T1000 (cell line): Measurements from ENCODE around the gene CCDC30.
"Not testable (repeated sequence)": the region's sequence is repeated elsewhere in the genome, so short reads cannot be mapped to it uniquely, and the experiment has no call there.

ENCODE experiments used
- DNase-seq: peaks from one replicate; lab custom pipeline; 2025; ENCODE audit warnings: mixed read lengths; lab: John Stamatoyannopoulos, UW

CCDC30 gene

DNA sequence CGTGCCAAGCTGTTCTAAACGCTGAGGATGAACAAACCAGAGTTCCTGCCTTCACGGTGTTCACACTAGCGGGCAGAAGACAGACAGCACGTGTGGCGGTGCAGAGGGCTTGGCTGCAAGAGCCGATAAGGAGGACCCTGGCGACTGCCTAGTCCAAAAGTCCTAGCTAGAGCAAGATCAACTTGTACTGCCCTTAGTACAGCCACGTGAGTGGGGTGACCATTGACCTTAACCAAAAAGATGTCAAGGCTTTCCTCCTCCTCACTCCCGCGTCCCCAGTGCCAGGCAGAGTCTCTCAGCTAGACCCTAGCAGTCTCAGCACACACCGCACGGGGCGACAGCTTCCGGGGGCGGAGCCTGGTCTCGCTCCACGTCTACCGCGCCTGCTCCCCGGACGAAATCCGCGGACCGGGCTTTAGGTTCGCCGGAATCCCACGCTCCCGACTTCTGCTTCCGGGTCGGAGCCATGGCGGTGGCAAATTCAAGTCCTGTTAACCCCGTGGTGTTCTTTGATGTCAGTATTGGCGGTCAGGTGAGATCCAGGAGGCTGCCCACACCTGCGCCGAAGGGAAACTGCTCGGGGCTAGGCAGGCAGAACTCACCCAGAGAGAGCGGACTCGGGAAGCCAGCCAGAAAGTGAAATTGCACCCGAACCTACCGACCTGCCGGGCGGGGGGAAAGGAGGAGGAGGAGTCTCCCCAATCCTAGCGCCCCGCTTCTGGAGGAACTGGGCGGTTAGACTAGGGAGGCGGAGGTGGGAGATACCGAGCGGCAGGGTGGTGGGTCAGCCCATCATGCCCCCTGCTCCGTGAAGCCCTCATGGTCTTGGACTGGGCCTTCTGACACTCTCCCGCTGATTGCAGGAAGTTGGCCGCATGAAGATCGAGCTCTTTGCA is 195.1 kb downstream of the CCDC30 start, which contains the start of gene PPIH:
Gene PPIH (plus strand): TSS at position 443 of the 896 bp plus-strand sequence. CDS start 24 bp downstream, at position 467.
- peak; percentile 86 for DNase-seq

- DNase-seq: peak; percentile 10
These were observed 195.8 kb downstream of the CCDC30 start for GRCh38 chr1:42658877-42659337.

GRCh38 chr1:42660907-42661500 is 197.9 kb downstream of the CCDC30 start:
- no peak for DNase-seq

DNA sequence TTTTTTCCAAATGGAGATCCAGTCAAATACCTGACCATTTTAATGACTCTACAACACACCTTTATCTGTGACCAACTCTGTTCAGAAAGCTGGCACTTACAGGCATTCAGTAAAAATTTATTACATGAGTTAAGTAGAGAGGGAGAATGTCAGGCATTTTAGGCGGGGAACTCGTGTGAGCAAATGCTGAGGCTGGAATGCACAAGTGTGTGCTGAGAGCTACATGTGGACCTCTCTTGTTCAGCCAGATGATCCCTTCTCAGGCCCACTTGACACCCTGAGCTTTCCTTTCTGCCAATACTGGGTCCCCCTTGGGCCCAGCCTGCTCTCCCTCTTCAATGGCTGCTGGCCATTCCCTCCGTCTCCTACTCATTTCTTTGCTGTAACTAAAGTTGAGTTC is 206.8 kb downstream of the CCDC30 start:
- DNase-seq: no peak

GRCh38 chr1:42670425-42670824 is 207.3 kb downstream of the CCDC30 start:
- DNase-seq: no peak

GRCh38 chr1:42674214-42674613 is 211.1 kb downstream of the CCDC30 start:
- no peak for DNase-seq

GRCh38 chr1:42674682-42675081 is 211.6 kb downstream of the CCDC30 start:
- DNase-seq: no peak

- DNase-seq: no peak
These were observed 212.4 kb downstream of the CCDC30 start for GRCh38 chr1:42675467-42675866.

DNA sequence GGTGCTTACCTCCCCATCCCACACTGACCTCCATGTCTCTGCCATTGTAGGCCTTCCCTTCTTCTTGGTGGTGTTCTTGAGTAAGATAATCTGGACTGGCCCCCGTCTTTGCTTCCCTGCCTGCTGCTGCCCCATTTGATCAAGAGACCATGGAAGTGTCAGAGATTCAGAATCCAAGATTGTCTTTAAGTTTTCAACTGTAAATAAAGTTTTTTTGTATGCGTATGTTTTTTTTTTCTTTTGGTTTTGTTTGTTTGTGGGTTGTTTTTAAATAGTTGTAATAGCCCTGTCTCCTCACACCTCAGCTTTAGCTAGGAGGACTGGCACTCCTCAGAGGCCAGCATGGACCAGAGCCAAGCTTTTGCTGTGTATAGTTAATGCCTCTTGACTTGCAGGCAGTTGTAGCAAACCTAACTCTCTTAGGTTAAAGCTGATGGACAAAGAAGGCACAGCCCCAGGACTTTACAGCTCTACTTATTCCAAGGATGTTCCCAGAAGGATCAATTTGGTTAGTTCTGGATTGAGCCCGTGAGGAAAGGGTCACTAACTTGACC is 213.5 kb downstream of the CCDC30 start:
- DNase-seq: no peak

- no peak for DNase-seq
These were observed 216.4 kb downstream of the CCDC30 start for GRCh38 chr1:42679364-42679983.

DNA sequence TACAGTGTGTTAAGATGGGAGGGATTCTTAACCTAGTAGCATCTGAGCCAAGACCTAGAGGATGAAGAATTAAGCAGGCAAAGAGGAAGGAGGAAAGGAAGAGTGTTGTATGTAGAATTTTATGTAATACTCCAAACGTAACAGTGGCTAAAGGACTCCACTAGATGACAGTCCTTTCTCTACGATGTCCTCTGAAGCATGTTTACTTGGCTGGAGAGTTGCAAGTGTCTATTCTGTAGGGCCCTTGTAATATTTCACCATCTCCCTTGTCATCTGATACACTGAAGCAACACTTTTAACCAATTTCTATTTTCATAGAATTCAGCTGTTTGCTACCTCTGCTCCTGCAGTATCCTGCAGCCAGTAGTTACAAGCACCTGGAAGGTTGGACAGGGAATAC is 217.0 kb downstream of the CCDC30 start:
- no peak for DNase-seq

DNA sequence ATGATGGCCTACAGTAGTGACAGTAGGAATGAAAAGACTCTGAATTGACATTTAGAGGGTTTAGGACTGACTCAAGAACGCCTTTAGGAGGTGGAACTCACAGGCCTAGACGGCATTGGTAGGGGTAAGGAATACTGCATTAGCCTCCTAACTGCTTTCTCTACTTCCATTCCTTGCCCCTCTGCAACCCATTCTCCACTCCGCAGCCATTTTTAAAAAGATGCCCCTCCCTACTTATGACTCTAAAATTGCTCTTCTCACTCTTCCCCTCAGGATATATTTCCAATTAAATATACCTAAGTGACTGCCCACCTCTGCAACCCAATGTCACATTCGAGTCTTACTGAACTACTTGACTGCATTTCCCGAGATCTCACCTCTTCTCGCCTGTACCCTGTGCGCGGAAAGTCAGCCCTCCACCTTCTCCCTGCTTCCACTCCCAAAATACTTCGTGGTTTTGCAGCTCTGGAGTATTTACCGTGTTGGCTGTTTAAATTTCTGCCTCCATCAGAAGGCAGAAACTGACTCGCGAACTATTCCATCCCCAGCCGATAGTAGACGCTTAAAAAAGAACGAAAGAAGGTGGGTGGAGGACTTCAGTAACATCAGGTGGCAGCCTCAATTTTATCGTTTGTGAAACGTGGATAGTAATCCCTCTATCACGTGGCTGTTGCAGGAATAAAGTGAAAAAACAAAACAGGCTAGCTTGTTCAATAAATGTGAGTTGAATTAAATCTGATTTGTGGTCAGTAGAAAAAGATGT is 218.0 kb downstream of the CCDC30 start:
- no peak for DNase-seq

DNA sequence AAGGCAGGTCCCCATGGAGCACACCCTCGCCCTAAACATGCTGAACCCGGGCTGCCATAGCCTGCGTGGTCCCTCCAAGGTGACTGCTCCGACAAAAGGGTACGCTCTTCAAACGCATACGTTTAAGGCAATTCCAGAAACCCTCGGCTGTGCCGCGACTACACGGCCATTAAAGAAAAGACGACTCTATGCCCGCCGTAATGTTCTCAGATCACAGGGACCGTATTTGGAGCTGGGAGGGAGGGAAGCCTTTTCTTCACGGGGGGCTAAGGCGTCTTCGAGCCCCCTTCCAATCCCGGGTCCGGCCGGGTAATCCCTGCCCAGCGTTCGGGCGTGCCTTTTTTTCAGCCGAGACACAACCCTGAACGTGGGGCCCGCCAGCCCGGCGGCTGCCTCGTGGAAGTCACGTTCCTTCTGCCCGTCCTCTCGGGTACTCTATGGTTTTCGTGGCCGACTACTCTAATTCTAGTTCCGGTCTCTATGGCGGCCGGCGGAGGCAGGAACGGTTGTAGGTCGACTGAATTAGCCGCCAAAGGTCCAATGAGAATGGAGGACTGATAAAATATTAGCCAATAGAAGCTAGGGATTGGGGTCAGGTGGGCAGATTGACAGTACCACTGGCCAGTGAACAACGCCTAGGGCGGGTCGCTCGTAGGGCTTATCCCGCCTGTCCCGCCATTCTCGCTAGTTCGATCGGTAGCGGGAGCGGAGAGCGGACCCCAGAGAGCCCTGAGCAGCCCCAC is 218.8 kb downstream of the CCDC30 start, which contains the start of gene YBX1:
Gene YBX1 (plus strand): TSS at position 678 of the 743 bp plus-strand sequence. CDS start 148 bp downstream, outside the sequence.
- peak; percentile 98 for DNase-seq

- DNase-seq: not testable (repeated sequence)
These were observed 219.3 kb downstream of the CCDC30 start for GRCh38 chr1:42682484-42682738.

GRCh38 chr1:42682739-42683531 is 219.8 kb downstream of the CCDC30 start:
- no peak for DNase-seq

- DNase-seq: no peak
These were observed 221.1 kb downstream of the CCDC30 start for GRCh38 chr1:42684139-42684538.

DNA sequence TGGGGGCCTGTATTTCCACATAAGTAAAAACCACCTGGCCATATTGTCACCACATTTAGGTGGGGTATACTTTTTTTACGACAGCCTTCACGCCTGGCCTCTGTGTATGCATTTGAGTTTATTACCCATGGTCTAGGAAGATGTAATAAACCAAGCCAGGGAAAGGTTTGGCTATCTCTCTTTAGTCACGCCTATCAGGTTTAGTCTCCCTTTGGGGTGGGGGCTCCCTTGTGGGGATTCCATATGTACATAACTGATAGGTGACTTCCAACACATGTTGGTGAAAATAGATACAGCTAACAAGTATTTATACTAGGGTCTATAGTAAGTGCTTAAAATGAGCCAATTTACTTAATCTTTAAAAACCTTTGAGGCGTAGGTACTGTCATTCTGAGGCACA is 223.3 kb downstream of the CCDC30 start:
- no peak for DNase-seq

DNA sequence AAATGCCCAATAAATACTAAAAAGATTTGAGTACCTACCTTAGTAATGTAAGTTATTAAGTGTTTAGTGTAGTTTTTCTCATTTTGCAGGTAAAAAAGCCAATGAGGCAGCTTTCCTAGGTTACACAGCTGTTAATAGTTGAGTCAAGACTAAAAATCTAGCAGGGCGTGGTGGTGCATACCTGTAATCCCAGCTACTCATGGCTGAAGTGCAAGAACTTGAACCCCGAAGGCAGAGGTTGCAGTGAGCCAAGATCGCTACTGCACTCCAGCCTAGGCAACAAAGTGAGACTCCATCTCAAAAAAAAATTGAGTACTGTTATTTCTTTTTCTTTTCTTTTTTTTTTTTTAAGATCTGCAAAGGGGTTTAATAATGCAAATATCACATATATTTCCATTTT is 226.8 kb downstream of the CCDC30 start:
- no peak for DNase-seq

DNA sequence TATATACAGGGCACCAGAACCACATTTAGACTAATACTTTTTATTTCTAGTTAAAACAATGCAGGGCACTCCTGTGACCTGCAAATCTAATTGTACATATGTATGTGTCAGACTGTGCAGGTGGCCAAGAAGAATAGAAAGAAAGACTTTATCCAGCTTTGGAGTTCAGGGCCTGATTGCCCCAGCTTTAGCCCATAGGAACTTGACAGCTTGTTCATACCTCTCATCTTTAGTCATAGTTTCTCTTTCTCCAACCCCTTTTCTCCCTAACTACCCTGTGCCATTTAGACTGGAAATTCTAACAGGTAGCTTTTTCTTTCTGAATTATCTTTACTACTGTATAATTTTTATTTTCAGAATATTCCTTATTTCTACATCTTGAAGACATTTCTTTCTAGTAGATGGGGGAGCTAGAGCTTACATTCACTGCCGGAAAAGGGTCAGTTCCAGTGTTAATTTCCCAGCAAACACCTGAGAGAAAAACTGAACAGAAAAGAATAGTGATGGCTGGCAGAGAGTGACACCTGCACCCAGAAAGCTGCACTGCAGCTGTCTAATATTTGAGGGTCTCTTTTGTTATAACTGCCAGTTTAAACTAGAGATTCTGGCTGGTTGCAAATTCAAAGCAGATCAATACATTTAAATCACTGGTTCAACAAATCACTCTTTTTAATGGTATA is 227.5 kb downstream of the CCDC30 start:
- no peak for DNase-seq

- DNase-seq: no peak
These were observed 228.0 kb downstream of the CCDC30 start for GRCh38 chr1:42691157-42691498.
